Amniotic epithelial cell (primary cell): ENCODE measurements around the gene FAM168B.

Source experiments
- DNase-seq: peaks from one replicate; pipeline ENCODE4 v3.0.0-alpha.2; 2010; ENCODE audit warnings: low read depth

Gene FAM168B

GRCh38 chr2:131039908-131040660 is 53.2 kb downstream of the FAM168B start:
- DNase-seq: no peak

GRCh38 chr2:131039535-131039907 is 53.7 kb downstream of the FAM168B start:
- DNase-seq: no peak

DNA sequence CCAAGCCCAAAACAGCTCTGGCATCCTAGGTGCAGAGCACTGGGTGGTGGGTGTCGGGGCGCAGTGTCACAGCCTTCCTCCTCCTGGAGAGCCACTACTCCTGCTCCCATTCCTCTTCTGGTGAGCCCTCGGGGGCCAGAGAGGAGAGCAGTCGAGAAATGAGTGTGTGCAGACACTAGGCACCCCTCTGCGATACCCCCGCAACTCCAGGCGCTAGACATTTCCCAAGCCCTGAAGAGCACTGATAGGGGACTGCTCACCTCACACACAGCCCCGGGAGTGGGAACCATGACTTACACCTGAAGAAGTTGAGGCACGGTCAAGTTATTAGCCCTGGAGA is 54.2 kb downstream of the FAM168B start:
- no peak for DNase-seq

- DNase-seq: no peak
Observed at GRCh38 chr2:131038258-131039100, 54.8 kb downstream of the FAM168B start.

- DNase-seq: no peak
Observed at GRCh38 chr2:131037398-131038257, 55.6 kb downstream of the FAM168B start.

DNA sequence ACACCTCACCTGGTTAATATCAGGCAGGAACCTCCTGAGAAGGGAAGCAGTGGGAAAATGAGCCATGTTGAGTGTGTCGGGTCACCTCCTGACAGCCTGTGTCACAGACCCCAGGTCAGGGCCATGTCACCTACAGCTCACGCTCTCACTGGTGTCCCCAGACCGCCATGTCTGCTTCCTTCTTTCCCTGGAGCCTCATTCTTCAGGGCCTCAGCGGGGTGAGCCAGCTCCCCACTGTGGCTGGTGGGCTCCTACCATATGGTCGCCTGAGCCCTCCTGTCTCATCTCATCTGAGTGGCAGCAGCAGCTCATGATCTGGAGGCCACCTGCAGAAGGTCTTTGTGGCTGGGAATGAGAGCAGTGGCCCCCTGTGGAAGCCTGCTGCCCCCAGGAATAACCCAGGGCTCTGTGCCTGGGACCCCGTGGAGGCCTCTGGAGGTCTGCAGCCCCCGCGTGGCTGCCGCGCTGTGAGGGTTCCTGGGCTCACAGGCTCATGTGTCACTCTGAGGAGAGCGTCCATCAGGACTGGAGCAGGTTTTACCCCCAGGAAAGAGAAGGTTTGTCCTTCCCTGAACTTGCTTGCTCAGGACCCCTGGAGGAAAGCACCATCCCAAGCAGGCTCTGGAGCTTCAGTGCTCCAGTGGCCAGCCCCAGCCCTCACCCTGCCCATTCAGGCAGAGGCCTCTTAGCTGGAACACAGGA is 56.4 kb downstream of the FAM168B start:
- no peak for DNase-seq

DNA sequence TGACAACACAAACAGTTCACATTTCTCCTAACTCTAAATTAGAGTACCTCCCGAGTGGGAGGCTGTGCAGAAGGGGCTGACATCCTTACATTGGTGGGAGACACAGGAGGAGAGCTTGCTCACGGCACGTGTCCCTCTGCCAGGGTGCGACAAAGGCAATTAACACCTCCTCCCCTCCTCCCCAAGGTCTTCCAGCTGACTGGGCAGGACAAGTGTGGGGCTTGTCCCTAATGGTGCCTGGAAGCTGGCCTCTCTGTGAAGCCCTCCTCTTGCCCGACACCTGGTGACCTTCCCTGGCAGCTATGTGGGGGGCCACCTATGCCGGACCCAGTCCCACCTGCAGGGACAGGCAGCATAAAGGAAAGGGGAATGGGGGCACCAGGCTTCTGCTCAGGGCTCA is 57.0 kb downstream of the FAM168B start:
- DNase-seq: no peak

DNA sequence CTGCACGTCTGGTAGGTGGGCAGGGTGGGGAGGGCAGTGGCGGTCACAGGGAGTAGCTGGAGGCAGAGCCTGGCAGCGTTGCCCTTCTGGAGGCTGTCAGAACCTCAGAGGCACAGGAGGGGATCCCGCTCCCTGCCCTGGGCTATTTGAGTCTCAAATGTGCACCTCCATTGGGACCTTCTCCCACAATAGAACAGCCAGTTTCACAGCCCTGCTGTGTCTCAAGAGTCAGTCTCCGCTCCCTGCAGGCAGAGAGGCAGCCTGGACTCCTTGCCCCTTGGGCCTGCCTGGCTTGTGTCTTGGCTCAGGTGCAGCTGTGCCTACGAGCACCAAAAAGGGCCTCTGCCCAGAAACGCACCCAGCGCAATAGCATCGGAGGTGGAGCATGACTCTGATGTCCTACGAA is 57.4 kb downstream of the FAM168B start:
- DNase-seq: no peak

DNA sequence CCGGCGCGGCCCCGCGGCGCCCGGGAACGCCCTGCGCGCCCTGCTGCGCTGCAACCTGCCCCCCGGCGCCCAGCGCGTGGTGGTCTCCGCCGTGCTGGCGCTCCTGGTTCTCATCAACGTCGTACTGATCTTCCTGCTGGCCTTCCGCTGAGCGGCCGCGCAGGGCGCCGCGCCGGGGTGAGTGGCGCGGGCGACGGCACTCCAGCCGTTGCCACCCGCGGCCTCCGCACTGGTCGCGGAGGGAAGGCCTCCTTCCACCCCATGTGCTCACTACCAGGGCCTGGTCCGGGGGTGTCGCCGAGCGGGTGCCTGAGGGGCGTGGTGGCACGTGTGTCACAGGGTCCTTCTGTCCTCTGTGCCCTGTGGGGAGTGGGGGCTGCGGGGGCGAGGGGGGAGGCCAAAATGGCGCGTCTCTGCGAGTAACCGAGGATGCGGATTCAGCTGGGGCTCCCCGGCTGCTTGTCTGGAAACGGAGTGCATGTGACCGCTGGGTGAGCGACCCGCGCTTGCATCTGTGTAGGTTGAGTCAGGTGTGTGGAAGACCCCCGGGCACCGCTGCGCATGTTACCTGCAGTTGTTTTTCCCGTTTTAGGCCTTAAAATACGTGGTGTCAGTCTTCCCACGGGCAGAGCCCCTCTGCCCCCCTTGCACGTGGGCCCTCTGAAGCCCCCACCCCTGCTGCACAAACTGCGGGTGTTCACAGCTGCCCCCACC is 58.0 kb downstream of the FAM168B start:
- DNase-seq: no peak

GRCh38 chr2:131034122-131035051 is 58.9 kb downstream of the FAM168B start:
- peak; percentile 39 for DNase-seq

DNA sequence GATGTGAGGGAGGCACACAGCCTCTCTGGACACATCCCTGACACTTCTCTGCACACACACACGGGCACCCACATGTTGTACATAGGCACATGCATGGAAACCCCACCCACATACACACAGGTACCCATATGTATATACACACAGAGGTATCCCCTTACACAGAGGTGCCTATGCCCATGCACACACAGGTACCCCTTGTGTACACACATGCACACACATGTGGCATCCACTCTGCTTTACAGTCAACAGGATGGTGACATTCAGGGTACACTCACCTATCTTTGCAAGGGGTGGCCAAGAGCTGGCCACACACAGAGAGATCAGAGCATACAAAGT is 59.5 kb downstream of the FAM168B start:
- DNase-seq: no peak

DNA sequence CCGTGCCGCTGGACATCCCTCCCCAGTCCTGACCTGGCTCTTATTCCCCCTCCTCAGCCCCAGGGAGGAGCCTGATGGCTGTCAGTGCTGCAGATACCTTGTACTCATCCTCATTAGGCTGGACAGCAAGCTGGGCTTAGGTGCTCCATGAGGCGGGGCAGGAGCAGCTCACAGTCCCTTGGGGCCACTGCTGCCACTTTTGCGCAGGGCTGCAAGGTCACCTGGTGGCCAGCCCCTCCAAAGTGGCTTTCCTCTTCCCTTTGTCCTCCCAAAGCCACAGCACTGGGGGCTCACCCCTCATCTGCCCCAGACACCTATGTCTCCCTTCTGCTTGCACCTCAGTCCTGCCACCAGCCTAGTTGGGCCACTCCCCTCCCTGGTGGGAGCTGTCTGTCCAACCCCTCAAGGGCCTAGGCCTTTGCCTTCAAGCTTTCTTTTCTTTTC is 60.8 kb downstream of the FAM168B start:
- DNase-seq: no peak

- no peak for DNase-seq
Observed at GRCh38 chr2:131031875-131032274, 61.4 kb downstream of the FAM168B start.

DNA sequence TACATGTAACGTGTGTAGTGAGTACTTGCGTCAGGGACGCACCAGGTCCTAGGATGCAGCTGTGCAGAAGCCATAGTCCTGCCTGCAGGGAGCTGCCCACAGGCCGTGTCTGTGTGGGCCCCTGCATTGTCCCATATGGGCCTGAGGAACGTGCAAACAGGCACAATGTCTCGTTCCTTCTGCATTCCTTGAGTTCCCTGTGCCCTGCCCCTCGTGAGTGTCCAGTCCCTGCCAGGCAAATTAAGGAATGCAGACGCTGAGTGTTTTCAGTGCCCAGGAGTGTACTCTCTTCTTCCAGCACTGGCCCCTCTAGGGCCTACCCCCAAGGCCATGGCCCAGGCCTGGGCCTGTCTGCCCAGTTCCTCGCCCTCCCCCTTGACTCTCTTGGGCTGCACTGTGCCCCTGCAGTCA is 61.8 kb downstream of the FAM168B start:
- DNase-seq: no peak

DNA sequence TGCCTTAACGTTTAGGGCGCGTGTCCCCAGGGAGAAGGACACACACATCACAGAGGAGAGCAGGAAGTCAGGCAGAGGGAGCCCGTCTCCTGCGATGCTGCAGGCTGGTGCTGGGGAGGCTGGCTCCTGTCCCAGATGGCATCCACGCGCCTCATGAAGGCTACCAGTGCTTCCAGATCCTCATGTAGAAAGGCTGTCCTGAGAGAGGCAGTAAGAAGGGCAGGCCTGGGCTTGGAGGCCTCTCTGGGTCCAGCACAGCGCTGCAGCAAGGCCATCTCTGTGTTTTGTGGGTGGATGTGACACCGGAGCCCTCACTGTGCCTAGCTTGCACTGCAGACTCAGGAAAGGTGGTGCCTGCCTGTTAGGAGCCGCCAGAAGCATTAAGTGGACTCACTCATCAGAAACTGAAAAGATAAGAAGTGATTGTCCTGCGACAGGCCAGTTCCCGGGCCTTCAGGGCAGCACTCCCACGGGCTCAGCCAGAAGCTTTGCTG is 62.7 kb downstream of the FAM168B start:
- DNase-seq: no peak

DNA sequence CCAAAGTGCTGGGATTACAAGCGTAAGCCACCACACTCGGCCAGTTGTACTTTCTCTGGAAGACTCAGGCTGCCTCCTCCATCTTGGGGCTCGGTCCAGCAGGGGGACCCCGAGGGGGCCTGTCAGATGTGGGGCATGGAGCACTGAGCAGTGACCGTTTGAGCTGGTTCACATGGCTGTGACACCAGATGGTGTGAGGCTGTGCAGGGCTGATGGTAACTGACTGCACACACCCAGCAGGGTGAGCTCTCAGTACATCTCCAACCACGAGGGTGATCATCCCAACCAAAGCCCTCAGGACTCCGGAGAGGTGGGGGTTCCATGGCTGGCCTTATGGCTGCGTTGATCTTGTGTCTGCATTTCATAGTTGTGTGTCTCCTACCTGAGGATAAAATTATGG is 63.4 kb downstream of the FAM168B start:
- DNase-seq: no peak

GRCh38 chr2:131027566-131028528 is 65.4 kb downstream of the FAM168B start:
- no peak for DNase-seq

- no peak for DNase-seq
Observed at GRCh38 chr2:131026919-131027318, 66.3 kb downstream of the FAM168B start.

GRCh38 chr2:131023758-131024157 is 69.5 kb downstream of the FAM168B start:
- no peak for DNase-seq
